Transverse colon (tissue), 4 donors: ENCODE results near the gene VAPB.

Experiments used
- CTCF ChIP-seq, 5 experiments: fragments of 200-600 bp in 3 of 5; fragments of 450-650 bp in 2 of 5; sonication (generic) in 3 of 5; IDR thresholded peaks; 1 replicate in 2 of 5; 2 replicates in 3 of 5; pipeline ENCODE4 v1.5.1; 2016 to 2017; ENCODE audit warnings: antibody characterized with exemption in 5 of 5, inconsistent platforms in 3 of 5, mild to moderate bottlenecking in 2 of 5, moderate library complexity in 1 of 5
- POLR2AphosphoS5 ChIP-seq, 3 donors: sonication (generic); formaldehyde crosslinking; IDR thresholded peaks; one replicate each; pipeline ENCODE4 v1.6.1; 2016; ENCODE audit warnings: antibody characterized with exemption in 3 of 3

GRCh38 chr20:58349570-58349969 lies 39.5 kb upstream of the VAPB start:
- TF ChIP-seq CTCF (IDR thresholded peaks at IDR 0.05) (no peak), POLR2AphosphoS5 (IDR thresholded peaks at IDR 0.05) (no peak)
